NCI-H82 treated with DMSO at 0.1 percent for 48 hours (cell line): Measurements from ENCODE around the gene GAMT.

ENCODE experiments used
- DNase-seq: peaks from one replicate; lab custom pipeline; 2025; ENCODE audit not compliant: unreplicated experiment; lab: John Stamatoyannopoulos, UW

Gene GAMT

GRCh38 chr19:1401889-1402217 lies 511 bp upstream of the GAMT start:
- no peak for DNase-seq

- no peak for DNase-seq
Observed at GRCh38 chr19:1400281-1401137, 833 bp downstream of the GAMT start.

- DNase-seq: no peak
Observed at GRCh38 chr19:1399745-1400144, 1.6 kb downstream of the GAMT start.

- no peak for DNase-seq
Observed at GRCh38 chr19:1399079-1399478, 2.3 kb downstream of the GAMT start.

GRCh38 chr19:1397838-1398237 lies 3.5 kb downstream of the GAMT start:
- DNase-seq: no peak

GRCh38 chr19:1396768-1397679 lies 4.3 kb downstream of the GAMT start:
- no peak for DNase-seq

GRCh38 chr19:1396019-1396767 lies 5.1 kb downstream of the GAMT start:
- no peak for DNase-seq

GRCh38 chr19:1395194-1396018 lies 5.9 kb downstream of the GAMT start:
- no peak for DNase-seq

- DNase-seq: no peak
Observed at GRCh38 chr19:1394252-1395193, 6.8 kb downstream of the GAMT start.

- DNase-seq: no peak
Observed at GRCh38 chr19:1393841-1394240, 7.5 kb downstream of the GAMT start.

- DNase-seq: no peak
Observed at GRCh38 chr19:1392939-1393530, 8.3 kb downstream of the GAMT start.

GRCh38 chr19:1392407-1392806 lies 8.9 kb downstream of the GAMT start:
- no peak for DNase-seq

GRCh38 chr19:1390890-1391423 lies 10.4 kb downstream of the GAMT start:
- DNase-seq: no peak

- no peak for DNase-seq
Observed at GRCh38 chr19:1389033-1389940, 12.1 kb downstream of the GAMT start.

GRCh38 chr19:1388637-1389026 lies 12.7 kb downstream of the GAMT start:
- DNase-seq: no peak

- no peak for DNase-seq
Observed at GRCh38 chr19:1387684-1388636, 13.4 kb downstream of the GAMT start.
